Amygdala (tissue), 56 donors: ENCODE measurements around the gene ATP6V1F.

ENCODE experiments used
- DNase-seq, 56 donors: peaks; one replicate each; lab custom pipeline; 2025; lab: John Stamatoyannopoulos, UW

Gene ATP6V1F

DNA sequence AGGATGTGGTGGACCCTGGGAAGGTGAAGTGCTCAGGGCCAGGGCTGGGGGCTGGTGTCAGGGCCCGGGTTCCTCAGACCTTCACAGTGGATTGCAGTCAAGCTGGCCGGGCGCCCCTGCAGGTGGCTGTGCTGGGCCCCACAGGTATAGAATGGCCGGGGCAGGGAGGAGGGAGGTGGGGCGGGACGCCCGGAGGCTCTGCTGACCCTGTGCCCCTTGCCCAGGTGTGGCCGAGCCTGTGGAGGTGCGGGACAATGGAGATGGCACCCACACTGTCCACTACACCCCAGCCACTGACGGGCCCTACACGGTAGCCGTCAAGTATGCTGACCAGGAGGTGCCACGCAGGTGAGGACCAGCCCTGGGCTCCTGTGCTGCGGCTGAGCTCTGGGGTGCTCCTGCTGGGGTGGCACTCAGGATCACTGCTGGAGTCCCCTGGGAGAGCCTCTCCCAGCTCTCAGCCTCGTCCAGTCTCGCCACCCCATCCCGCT lies 14.9 kb upstream of the ATP6V1F start:
- no peak for DNase-seq

DNA sequence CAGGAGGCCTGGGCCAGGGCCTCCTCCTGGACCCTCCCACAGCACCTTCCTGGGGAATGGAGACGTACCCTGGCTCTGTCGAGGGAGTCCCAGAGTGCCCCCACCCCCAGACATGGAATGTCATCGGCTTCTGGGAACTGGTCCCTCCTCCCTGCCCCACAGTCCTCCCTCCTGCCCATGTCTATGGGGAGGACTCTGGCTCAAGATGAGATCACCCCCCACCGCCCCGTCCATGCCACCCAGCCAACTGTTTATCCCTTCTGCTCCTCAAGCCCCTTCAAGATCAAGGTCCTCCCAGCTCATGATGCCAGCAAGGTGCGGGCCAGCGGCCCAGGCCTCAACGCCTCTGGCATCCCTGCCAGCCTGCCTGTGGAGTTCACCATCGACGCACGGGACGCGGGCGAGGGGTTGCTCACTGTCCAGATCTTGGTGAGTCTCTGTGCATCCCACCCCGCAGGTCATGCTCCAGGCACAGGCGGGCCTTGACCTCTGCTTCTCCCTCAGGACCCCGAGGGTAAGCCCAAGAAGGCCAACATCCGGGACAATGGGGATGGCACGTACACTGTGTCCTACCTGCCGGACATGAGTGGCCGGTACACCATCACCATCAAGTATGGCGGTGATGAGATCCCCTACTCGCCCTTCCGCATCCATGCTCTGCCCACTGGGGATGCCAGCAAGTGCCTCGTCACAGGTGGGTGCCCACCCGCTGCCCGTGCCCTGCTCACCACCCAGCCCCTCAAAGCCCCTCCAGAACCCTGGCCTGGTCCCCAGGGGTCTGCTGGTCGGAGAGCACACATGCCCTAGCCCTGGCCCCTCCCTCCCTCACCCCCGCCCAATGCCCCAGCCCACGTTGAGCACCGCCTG lies 14.1 kb upstream of the ATP6V1F start:
- no peak for DNase-seq

DNA sequence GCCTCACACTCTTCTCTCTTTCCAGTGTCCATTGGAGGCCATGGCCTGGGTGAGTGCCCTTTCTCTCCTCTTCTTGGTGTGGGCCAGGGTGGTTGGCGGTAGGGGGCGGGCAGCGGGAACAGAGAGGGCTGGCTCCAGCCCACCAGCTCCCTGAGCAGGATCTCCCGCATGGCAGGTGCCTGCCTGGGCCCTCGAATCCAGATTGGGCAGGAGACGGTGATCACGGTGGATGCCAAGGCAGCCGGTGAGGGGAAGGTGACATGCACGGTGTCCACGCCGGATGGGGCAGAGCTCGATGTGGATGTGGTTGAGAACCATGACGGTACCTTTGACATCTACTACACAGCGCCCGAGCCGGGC lies 13.5 kb upstream of the ATP6V1F start:
- no peak for DNase-seq

DNA sequence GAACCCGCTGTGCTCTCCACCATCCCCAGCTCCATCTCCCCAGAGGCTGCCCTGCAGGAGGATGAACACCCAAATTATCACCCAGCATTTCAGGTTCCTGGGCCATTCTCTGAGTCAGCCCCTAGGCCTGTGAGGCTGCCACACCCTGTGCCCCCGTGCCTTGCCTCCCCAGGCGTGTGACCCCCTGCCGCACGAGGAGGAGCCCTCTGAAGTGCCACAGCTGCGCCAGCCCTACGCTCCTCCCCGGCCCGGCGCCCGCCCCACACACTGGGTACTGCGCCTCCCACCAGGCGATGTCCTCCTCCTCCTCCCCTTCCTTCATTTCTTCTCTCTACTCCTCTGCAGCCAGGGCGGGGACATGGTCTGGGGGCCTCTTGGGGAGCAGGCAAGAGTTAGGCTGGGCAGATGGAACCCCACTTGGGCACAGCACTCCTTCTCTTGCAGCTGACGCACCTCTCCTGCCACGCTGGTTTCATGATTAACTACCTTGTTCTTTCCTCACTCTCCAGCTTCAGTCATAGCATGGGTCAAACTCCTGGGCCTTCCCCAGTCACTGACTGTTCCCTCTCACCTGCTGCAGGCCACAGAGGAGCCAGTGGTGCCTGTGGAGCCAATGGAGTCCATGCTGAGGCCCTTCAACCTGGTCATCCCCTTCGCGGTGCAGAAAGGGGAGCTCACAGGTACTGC lies 12.7 kb upstream of the ATP6V1F start:
- DNase-seq = no peak

DNA sequence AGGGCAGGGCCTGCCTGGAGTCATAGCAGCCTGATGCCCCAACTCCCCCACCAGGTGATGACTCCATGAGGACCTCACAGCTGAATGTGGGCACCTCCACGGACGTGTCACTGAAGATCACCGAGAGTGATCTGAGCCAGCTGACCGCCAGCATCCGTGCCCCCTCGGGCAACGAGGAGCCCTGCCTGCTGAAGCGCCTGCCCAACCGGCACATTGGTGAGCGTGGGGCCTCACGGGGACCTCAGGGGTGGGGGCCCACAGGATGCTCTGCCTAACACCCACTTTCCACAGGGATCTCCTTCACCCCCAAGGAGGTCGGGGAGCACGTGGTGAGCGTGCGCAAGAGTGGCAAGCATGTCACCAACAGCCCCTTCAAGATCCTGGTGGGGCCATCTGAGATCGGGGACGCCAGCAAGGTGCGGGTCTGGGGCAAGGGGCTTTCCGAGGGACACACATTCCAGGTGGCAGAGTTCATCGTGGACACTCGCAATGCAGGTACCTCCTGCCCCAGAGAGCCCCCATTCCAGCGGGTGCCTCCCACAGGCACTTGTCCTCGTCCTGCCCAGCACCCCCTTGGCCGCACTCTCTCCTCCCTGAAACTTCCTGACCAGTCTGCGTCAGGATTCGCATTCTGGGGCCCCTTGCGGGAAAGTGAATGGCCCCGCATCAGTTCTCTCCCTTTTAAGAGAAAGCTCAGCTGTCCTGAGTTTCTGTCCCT lies 10.0 kb upstream of the ATP6V1F start:
- no peak for DNase-seq

DNA sequence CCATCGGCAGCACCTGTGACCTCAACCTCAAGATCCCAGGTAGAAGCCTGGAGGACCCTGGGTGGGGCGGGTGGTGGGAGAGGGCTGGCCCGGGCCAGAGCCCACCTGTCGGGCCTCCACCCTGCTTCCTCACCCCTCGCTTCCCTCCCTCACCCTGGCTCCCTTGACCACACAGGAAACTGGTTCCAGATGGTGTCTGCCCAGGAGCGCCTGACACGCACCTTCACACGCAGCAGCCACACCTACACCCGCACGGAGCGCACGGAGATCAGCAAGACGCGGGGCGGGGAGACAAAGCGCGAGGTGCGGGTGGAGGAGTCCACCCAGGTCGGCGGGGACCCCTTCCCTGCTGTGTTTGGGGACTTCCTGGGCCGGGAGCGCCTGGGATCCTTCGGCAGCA lies 8.9 kb upstream of the ATP6V1F start:
- no peak for DNase-seq

DNA sequence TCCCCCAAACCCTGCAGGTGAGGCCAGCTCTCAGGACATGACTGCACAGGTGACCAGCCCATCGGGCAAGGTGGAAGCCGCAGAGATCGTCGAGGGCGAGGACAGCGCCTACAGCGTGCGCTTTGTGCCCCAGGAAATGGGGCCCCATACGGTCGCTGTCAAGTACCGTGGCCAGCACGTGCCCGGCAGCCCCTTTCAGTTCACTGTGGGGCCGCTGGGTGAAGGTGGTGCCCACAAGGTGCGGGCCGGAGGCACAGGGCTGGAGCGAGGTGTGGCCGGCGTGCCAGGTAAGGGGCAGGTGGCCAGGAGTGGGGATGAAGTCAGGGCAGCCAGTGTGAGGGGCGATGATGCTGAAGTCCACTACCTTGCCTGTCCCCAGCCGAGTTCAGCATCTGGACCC lies 8.3 kb upstream of the ATP6V1F start:
- DNase-seq = no peak

DNA sequence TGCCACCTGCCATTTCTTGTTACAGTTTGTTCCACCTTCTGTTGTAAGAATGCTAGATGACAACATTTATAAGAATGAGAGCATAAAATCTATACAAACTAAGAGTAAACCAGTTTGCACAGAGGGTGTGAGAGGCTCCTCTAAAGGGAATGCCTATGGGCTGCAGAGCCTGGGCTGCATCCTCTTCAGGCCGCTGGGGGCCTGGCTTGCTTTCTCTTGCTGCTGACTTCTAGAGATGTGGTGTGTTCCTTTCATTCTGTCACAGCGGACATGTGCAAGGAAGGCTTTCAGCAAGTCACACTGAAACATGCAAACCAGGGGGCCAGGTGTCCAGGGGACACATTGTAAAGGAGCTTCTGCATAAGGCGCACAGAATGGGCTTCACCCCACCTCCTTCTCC lies 7.1 kb upstream of the ATP6V1F start:
- no peak for DNase-seq

DNA sequence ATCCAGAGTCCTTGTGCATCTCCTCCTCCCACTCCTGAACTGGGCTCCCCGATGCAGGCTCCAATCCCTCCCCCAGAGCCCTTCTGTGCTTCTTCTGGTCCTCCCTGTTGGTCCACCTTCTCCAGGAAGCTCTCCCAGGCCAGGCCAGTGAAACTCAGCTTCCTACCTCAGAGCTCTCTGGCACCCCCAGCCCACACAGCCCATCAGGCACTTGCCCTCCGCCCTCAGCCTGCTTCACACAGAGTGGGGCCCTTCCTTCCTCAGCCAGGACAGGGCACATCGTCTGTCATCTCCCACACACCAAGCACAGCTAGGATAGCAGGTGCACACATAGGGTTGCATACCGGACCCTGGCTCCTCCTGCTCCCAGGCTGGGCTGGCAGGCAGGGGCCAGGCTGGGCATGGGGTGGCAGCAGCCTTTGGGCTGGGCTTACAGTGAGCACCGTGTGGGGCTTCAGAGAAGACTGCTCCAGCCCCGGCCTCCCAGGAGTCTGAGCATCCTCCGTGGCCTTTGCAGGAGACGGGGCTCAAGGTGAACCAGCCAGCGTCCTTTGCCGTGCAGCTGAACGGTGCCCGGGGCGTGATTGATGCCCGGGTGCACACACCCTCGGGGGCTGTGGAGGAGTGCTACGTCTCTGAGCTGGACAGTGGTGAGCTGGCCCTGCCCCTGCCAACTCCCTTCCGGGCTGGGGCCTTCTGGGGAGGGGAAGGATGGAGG lies 6.5 kb upstream of the ATP6V1F start:
- no peak for DNase-seq

DNA sequence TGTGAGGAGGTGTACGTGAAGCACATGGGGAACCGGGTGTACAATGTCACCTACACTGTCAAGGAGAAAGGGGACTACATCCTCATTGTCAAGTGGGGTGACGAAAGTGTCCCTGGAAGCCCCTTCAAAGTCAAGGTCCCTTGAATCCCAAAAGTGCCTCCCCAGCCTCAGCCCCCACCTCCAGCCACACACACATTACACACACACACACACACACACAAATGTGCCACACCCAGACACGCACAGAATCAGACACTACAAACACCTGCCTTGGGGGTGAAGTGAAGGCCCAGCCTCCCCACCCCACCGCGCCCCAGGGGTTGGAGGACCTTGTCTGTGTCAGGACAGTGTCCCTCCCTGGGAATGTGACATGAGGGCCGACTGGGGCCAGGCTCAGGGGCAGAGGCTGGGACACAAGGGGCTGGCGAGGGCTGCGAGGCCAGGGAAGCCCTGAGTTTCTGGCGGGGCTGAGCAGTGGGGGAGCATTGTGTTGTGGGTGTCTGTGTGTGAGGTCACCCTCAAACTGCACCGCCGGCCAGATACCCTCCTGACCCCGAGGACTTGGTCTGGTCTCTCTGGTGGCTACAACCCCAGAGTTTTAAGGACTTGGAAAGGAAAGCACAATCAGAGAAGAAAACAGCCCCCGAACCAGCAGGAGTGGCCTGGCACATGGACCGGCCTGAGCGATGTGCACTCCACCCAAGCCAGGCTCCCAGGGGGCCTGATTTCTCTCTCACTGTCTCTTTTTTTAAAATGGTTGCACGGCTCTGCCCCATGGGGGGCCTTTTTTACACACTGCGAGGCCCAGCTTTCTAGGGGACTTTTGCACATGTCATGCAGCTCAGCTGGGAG lies 4.0 kb upstream of the ATP6V1F start:
- no peak for DNase-seq

DNA sequence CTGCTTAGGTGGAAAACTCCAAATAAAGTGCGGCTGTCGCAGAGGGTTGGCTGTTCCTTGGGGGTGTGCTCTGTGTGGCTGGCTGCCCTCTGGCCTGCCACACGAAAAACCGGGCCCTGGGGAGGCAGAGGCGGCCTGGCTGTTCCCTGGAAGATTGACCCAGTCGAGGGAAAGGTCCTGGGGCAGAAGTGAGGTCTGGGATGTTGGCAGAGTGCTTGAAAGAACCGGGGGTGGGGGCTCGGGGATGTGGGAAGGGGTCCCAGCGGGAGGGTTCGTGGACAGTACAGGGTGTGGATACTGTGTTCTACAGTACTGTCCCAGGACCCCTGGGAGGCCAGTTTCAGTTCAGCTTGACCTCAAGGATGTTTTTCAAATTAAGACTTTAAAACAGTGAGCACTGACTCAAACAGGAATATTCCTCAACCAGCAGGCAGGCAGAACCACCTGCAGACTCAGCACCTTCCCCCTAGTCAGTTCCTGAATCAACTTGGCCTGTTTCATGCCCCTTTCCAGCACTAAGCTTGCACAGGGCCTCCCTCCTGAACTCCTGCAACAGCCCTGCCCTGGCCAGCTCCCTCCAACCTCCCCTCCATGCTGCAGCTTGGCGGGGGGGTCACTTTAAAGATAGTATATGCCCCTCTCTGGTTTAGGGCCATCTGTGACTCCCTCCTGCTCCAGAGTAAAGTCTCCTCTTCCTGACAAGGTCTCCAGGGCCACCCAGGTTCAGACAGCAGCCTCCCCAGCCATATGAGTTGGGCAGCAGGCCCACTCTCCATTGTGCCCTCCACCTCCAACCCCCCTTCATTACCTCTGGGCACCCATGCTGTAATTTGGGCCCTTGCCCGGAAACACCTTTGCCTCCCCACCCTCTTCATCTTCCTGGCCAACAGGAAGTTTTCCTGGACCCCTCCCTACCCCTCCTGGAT lies 3.2 kb upstream of the ATP6V1F start:
- DNase-seq = no peak

DNA sequence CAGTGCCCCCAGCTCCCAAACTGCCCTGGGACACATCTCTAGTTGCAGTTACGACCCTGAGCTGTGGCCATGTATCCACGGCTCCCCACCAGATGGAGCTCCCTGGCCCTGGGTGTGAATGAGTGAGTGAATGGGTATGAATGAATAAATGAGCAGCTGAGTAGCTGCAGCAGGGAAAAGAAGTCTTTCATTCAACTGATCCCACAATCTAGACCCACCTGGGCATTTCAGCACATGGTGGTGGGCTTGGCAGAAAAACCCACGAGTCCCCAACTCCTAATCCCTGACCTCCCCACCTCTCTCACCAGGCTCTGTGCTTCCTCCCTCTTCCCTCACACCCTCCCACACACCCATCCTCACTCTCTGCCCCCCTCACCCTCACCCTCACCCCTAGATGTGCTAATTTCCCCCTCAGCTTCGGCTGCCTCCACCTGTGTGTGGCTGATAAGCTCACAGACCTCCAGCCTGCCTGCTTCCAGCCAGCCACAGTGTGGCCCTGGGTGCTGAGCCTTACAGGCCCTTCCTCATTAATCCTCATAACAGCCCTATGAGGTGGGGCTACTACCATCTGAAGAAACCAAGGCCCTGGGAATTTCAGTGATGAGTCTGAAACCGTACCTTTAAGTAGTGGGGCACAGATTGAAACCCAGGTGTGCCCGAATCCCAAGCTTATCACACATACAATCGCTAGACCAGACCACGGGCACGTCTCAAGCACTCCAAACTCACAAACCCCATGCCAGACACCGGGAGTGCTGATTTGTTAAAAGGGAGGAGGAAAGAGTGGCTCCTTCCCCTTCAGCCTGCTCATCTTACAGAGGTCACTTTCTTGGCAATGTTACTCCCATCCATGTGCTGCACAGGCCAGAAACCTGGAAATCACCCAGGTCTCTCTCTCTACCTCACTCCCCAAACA lies 2.2 kb upstream of the ATP6V1F start:
- no peak for DNase-seq

DNA sequence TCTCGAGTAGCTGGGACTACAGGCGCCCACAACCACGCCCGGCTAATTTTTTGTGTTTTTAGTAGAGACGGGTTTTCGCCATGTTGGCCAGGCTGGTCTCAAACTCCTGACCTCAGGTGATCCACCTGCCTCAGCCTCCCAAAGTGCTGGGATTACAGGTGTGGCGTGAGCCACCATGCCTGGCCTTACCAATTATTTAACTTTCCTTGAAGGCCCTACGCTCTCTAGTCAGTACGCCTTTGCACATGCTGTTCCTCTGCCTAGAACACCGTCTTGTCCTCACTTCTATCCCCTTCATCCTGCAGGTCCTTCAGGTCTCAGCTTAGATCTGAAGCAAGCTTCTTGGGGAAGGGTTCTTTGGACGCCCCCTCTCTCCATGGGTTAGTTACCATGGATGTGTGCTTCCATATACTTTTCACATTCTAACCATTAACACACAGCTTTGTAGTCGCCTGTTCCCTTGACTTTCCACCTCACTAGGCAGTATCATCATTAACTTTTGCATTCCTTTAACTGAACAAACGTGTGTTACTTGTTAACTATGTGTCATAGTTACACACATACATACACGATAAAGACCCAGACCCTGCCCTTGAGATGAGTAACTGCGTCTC lies 592 bp upstream of the ATP6V1F start:
- no peak for DNase-seq

DNA sequence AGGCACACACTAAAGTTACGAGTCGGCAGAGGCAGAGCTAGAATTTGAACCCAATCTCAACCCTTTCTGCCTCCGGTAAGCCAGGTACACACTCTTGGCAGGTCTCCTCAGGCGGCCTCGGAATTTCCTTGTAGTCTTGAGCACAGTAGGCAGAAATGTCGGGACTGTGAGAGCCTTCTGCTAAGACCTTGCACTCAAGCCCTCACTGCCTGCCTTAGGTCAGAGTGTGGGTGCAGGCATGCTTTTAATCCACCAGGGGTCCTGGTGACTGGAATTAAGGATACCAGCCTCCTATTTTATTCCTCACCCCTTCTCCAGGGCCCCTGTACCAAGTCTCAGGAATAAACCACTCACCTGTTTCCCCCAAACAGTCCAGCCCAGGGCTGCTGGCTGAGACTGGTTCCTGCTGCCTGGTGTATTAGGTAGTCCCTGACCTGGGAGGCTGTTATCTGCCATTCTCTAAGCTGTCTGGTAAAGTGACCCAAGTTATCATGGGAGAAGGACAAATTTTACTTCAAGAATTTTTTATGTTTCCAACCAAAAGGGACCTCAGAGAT lies 855 bp downstream of the ATP6V1F start:
- DNase-seq = peak in 4 of 56 donors; percentile 30 to 54 (median 42)

DNA sequence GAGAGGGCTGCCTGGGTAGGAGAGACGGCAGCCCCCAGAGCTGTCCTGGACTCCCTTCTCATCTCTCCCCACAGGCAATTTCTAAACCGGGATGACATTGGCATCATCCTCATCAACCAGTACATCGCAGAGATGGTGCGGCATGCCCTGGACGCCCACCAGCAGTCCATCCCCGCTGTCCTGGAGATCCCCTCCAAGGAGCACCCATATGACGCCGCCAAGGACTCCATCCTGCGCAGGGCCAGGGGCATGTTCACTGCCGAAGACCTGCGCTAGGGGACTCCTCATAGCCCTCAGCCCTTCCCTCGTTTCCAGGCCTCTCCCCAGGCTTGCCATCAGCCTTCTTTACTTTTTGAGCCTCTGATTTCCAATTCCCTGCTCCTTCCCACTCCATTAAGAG lies 2.6 kb downstream of the ATP6V1F start:
- DNase-seq = no peak

DNA sequence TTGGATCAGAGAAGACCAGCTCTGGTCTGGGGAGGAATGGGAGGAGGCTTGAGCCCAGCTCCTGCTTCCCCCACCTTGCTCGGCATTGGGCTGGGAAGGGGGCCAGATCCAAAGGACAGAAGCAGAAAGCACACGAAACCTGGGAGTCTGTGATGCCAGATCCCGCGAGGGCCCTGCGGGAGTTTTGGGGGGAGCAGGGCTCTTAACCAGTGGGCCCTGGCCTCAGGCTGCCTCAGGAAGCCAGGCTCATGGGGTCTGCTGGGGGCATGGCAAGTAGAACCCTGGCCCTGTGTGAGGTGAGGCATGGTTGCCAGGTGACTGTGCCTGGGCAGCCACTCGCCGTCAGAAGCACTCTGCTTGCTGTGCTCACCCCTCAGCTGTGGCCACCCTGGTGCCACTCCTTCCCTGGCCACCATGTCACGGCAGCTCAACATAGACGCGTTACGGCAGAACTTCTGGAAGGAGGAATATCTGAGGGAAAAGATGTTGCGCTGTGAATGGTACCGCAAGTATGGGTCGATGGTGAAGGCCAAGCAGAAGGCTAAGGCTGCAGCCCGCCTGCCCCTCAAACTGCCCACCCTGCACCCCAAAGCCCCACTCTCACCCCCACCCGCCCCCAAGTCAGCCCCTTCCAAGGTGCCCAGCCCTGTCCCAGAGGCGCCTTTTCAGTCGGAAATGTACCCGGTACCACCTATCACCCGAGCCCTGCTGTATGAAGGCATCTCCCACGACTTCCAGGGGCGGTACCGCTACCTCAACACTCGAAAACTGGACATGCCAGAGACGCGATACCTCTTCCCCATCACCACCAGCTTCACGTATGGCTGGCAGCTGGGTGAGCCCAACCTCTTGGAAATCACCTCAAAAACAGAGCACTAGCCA lies 3.6 kb downstream of the ATP6V1F start:
- DNase-seq = no peak
